Measurements from ENCODE around the gene CSNK2A1.

- TF ChIP-seq EZH2 (IDR thresholded peaks at IDR 0.05) (no peak), POLR2AphosphoS5 (IDR thresholded peaks at IDR 0.05; ENCODE audit: borderline replicate concordance, low read depth, low read length) (no peak), FOXP2 (optimal IDR thresholded peaks at IDR 0.05; ENCODE audit: control extremely low read depth, extremely low read length, insufficient read depth) (no peak)
Observed at GRCh38 chr20:535958-536357, 7.6 kb downstream of the CSNK2A1 start.

All from SK-N-MC (cell line).